SW 1271 (cell line): Measurements from ENCODE around the gene IL5.
A peak's percentile ranks its signal among the peaks of the same experiment; 100 is the strongest.
"Not testable (repeated sequence)": the region's sequence is repeated elsewhere in the genome, so short reads cannot be mapped to it uniquely, and the experiment has no call there.

Experiments
- DNase-seq, 2 experiments: peaks; one replicate each; lab custom pipeline; 2025; lab: John Stamatoyannopoulos, UW

The IL5 gene

GRCh38 chr5:132528866-132529634 is 14.3 kb downstream of the IL5 start:
- no peak for DNase-seq

- no peak for DNase-seq
These were observed 15.3 kb downstream of the IL5 start for GRCh38 chr5:132528021-132528420.

- DNase-seq, result no peak
These were observed 16.3 kb downstream of the IL5 start for GRCh38 chr5:132526974-132527564.

GRCh38 chr5:132526290-132526973 is 16.9 kb downstream of the IL5 start:
- peak; percentile 51 to 72 for DNase-seq

- no peak for DNase-seq
These were observed 18.0 kb downstream of the IL5 start for GRCh38 chr5:132525299-132525724.

GRCh38 chr5:132524877-132525276 is 18.4 kb downstream of the IL5 start:
- DNase-seq, result not testable (repeated sequence)

- not testable (repeated sequence) for DNase-seq
These were observed 21.3 kb downstream of the IL5 start for GRCh38 chr5:132522067-132522466.

- not testable (repeated sequence) for DNase-seq
These were observed 29.5 kb downstream of the IL5 start for GRCh38 chr5:132513618-132514336.

GRCh38 chr5:132510076-132510475 is 33.2 kb downstream of the IL5 start:
- DNase-seq, result no peak

- peak; percentile 27 to 70 for DNase-seq
These were observed 37.1 kb downstream of the IL5 start for GRCh38 chr5:132506094-132506692.

- DNase-seq, result no peak
These were observed 37.7 kb downstream of the IL5 start for GRCh38 chr5:132505641-132506040.

- DNase-seq, result no peak
These were observed 38.6 kb downstream of the IL5 start for GRCh38 chr5:132504746-132505145.

GRCh38 chr5:132503244-132503643 is 40.1 kb downstream of the IL5 start:
- no peak for DNase-seq

GRCh38 chr5:132501961-132502931 is 41.1 kb downstream of the IL5 start:
- no peak for DNase-seq

- no peak for DNase-seq
These were observed 41.7 kb downstream of the IL5 start for GRCh38 chr5:132501629-132501956.

- DNase-seq, result peak; percentile 27
These were observed 42.2 kb downstream of the IL5 start for GRCh38 chr5:132500931-132501628.

- DNase-seq, result no peak
These were observed 42.9 kb downstream of the IL5 start for GRCh38 chr5:132500244-132500930.

- no peak for DNase-seq
These were observed 43.7 kb downstream of the IL5 start for GRCh38 chr5:132499440-132500243.
